K562 (cell line): ENCODE results near the gene USP13. TPM values are rescaled to one million over a fixed set of nuclear protein-coding genes. Genes with fewer than 3 reads are reported as not detected.

Source experiments
- ATAC-seq: fragments of 200-7000 bp; cut with Tn5 transposase; 3 replicates; pipeline ENCODE4 v1.9.1; 2020; ENCODE audit warnings: moderate library complexity
- BruUV-seq: library from RNA; stranded (reverse); fragments of 400-500 nt; replicated peaks from 2 replicates; lab custom pipeline; 2021; lab: Mats Ljungman, UMichigan
- CTCF ChIA-PET: fragments of 300-600 bp; formaldehyde crosslinking; extraction: SDS; loops from one replicate; lab custom pipeline; 2021; ENCODE audit warnings: low intra/inter-chr PET ratio; lab: Yijun Ruan, JAX
- POLR2A ChIA-PET: fragments of 300-600, 350-650 bp; sonication (Branson Sonifier 250); formaldehyde crosslinking; extraction: SDS; loops from one replicate; lab custom pipeline; 2021; ENCODE audit warnings: antibody characterized with exemption, inconsistent platforms; lab: Yijun Ruan, JAX
- DNase-seq, 4 experiments: peaks; one replicate each; pipeline versions ENCODE4 v3.0.0 to v3.0.0-alpha.2; 2011 to 2018; ENCODE audit warnings: low spot score in 3 of 4, mixed read lengths in 3 of 4; ENCODE audit errors: extremely low read depth in 1 of 4
- FAIRE-seq: peaks from 2 replicates; lab custom pipeline; 2011; peaks lifted over from hg19 to GRCh38; lab: Jason Lieb, UNC
- H2AFZ ChIP-seq: 2 replicates; pipeline ENCODE4 v1.6.0; 2011; ENCODE audit warnings: low read depth, low read length, control low read depth, inconsistent platforms
- H3K27ac ChIP-seq: fragments of 200-600 bp; 3 replicates; pipeline ENCODE4 v1.8.0; 2011; ENCODE audit warnings: low read depth, mild to moderate bottlenecking, control low read depth, inconsistent platforms, low read length, moderate library complexity, mixed read lengths; ENCODE audit errors: extremely low read depth
- H3K27me3 ChIP-seq, 2 experiments: fragments of 300-600 bp in 1 of 2; 2 replicates in 1 of 2; 3 replicates in 1 of 2; pipeline versions ENCODE4 v1.6.0 to v1.8.0; 2011; ENCODE audit warnings: inconsistent platforms in 2 of 2, low read length in 2 of 2, mild to moderate bottlenecking in 1 of 2, mixed read lengths in 1 of 2, moderate library complexity in 1 of 2; ENCODE audit not compliant: control insufficient read depth in 2 of 2, insufficient read depth in 2 of 2
- H3K36me3 ChIP-seq: fragments of 300-600 bp; 3 replicates; pipeline ENCODE4 v1.8.0; 2011; ENCODE audit warnings: mild to moderate bottlenecking, low read length, inconsistent platforms; ENCODE audit not compliant: control insufficient read depth, insufficient read depth
- H3K4me1 ChIP-seq, 2 experiments: fragments of 200-600 bp in 1 of 2; replicated peaks in 1 of 2; 2 replicates in 1 of 2; 3 replicates in 1 of 2; pipeline versions ENCODE4 v1.5.1 to v1.8.0; 2011; ENCODE audit warnings: inconsistent platforms in 2 of 2, low read length in 2 of 2, mild to moderate bottlenecking in 1 of 2, mixed read lengths in 1 of 2, moderate library complexity in 1 of 2; ENCODE audit not compliant: control insufficient read depth in 2 of 2, insufficient read depth in 2 of 2
- H3K4me2 ChIP-seq: 2 replicates; pipeline ENCODE4 v1.6.1; 2011; ENCODE audit warnings: low read length, control low read depth, inconsistent platforms, mixed read lengths; ENCODE audit not compliant: insufficient read depth
- H3K4me3 ChIP-seq: fragments of 200-600 bp; sonication (generic), shearing (Covaris generic); 2 replicates; pipeline ENCODE4 v1.5.1; 2016; ENCODE audit warnings: control low read depth, inconsistent platforms
- H3K79me2 ChIP-seq: fragments of 200-600 bp; 3 replicates; pipeline ENCODE4 v1.8.0; 2011; ENCODE audit warnings: low read length, inconsistent platforms; ENCODE audit not compliant: control insufficient read depth, insufficient read depth
- H3K9ac ChIP-seq, 2 experiments: 2 replicates each; pipeline versions ENCODE4 v1.6.0 to v1.6.1; 2011; ENCODE audit warnings: low read depth in 2 of 2, low read length in 2 of 2, control low read depth in 1 of 2, inconsistent platforms in 1 of 2, mild to moderate bottlenecking in 1 of 2, mixed read lengths in 1 of 2; ENCODE audit not compliant: insufficient read depth in 1 of 2
- H3K9me1 ChIP-seq: one replicate; pipeline ENCODE4 v1.6.0; 2011; ENCODE audit warnings: inconsistent platforms, mild to moderate bottlenecking, low read length, moderate library complexity; ENCODE audit not compliant: control insufficient read depth, insufficient read depth
- H3K9me3 ChIP-seq: replicated peaks from 2 replicates; pipeline ENCODE4 v1.5.1; 2011; ENCODE audit warnings: low read depth, low read length, inconsistent platforms; ENCODE audit not compliant: control insufficient read depth, insufficient read depth
- H4K20me1 ChIP-seq: replicated peaks from 2 replicates; pipeline ENCODE4 v1.6.1; 2011; ENCODE audit warnings: low read length, inconsistent platforms, mixed read lengths; ENCODE audit not compliant: control insufficient read depth, insufficient read depth
- ATF3 ChIP-seq, 2 experiments: fragments of 450-650 bp in 1 of 2; sonication (generic) in 1 of 2; formaldehyde crosslinking in 1 of 2; IDR thresholded peaks in 1 of 2; conservative IDR thresholded peaks in 1 of 2; 2 replicates each; pipeline versions ENCODE4 v1.6.1 to v1.8.1; 2016 to 2023; ENCODE audit warnings: mild to moderate bottlenecking in 2 of 2, moderate library complexity in 2 of 2, inconsistent platforms in 1 of 2, missing genetic modification reagents in 1 of 2
- CEBPG ChIP-seq, 3 experiments: fragments of 200-800 bp in 1 of 3; sonication (Bioruptor generic) in 1 of 3; sonication (generic) in 1 of 3; formaldehyde crosslinking in 1 of 3; IDR thresholded peaks in 2 of 3; conservative IDR thresholded peaks in 1 of 3; 2 replicates each; pipeline versions ENCODE4 v1.6.1 to v1.8.0; 2016 to 2022; ENCODE audit warnings: missing compliant biosample characterization in 2 of 3, missing genetic modification characterization in 2 of 3, mild to moderate bottlenecking in 1 of 3, missing genetic modification reagents in 1 of 3
- FOSL1 ChIP-seq: fragments of 200-800 bp; sonication (Bioruptor generic); conservative IDR thresholded peaks from 2 replicates; pipeline ENCODE4 v1.6.1; 2016; ENCODE audit warnings: missing genetic modification characterization, missing compliant biosample characterization
- GTF2A2 ChIP-seq: IDR thresholded peaks from 2 replicates; pipeline ENCODE4 v1.6.1; 2016; ENCODE audit warnings: mild to moderate bottlenecking, missing genetic modification characterization, missing compliant biosample characterization
- JUN ChIP-seq, 2 experiments: sonication (generic) in 1 of 2; formaldehyde crosslinking in 1 of 2; IDR thresholded peaks; 2 replicates each; pipeline versions ENCODE4 v1.6.1 to v1.8.0; 2012 to 2022; ENCODE audit warnings: borderline replicate concordance in 2 of 2, mild to moderate bottlenecking in 2 of 2, improper control_type of control experiment in 1 of 2, low read depth in 1 of 2, low read length in 1 of 2, missing genetic modification reagents in 1 of 2
- JUND ChIP-seq, 2 experiments: IDR thresholded peaks; 2 replicates in 1 of 2; 3 replicates in 1 of 2; pipeline ENCODE4 v1.6.1; 2011; ENCODE audit warnings: borderline replicate concordance in 2 of 2, low read depth in 2 of 2, low read length in 2 of 2, improper control_type of control experiment in 1 of 2, missing biosample characterization in 1 of 2, missing genetic modification characterization in 1 of 2, missing genetic modification reagents in 1 of 2
- ZEB2 ChIP-seq: fragments of 450-650 bp; IDR thresholded peaks from 2 replicates; pipeline ENCODE4 v1.6.1; 2016
- ZNF589 ChIP-seq: fragments of 200-800 bp; sonication (Bioruptor generic); IDR thresholded peaks from 2 replicates; pipeline ENCODE4 v1.6.1; 2016; ENCODE audit warnings: low read depth, missing genetic modification characterization, missing compliant biosample characterization
- WGBS: fragments of 100-300 bp; shearing (Covaris generic); methylation state at CpG from one replicate; pipeline ENCODE4 v1.1.6; 2016; ENCODE audit warnings: low coverage, mixed read lengths; ENCODE audit not compliant: insufficient coverage; ENCODE audit errors: missing lambda C conversion rate; 5-methylcytosine and 5-hydroxymethylcytosine counted together
- in situ Hi-C: fragments of 300-500 bp; cut with MboI; formaldehyde crosslinking; loops from 4 replicates; pipeline ENCODE4 v1.15.0; 2018; ENCODE audit warnings: inconsistent platforms, mixed read lengths
- intact Hi-C: fragments of 100-400 bp; cut with micrococcal nuclease; formaldehyde crosslinking; loops from 2 replicates; pipeline ENCODE4 v1.14.2; 2022
- polyA plus RNA-seq, 8 experiments: library from polyadenylated mRNA; depleted of rRNA in 4 of 8; stranded (reverse) in 5 of 8; unstranded in 3 of 8; fragments of >200 nt; fragmentation: Nextera tagmentation in 2 of 8; fragmentation: Illumina TruSeq in 1 of 8; extraction: Ambion mirVana in 2 of 8; extraction: Trizol in 1 of 8; gene quantifications; 2 replicates each; pipeline versions ENCODE4 v1.2.1 to v1.2.3, GENCODE V29; 2011 to 2014; ENCODE audit warnings: inconsistent platforms in 1 of 8, missing spikeins in 1 of 8
- total RNA-seq, 7 experiments: library from RNA; depleted of rRNA in 6 of 7; stranded (reverse); fragments of >200 nt in 6 of 7; fragmentation: Illumina TruSeq in 2 of 7; extraction: Trizol in 2 of 7; gene quantifications; 2 replicates each; pipeline versions ENCODE4 v1.2.1 to v1.2.3, GENCODE V29; 2011 to 2021; ENCODE audit warnings: low replicate concordance in 1 of 7

Gene USP13
- total and polyA plus RNA-seq, 9 of the 15 experiments (the other 6 are each of a cell fraction or from before 2014, with no cell fraction given), result 0.11 to 2.3 (median 0.51) TPM

DNA sequence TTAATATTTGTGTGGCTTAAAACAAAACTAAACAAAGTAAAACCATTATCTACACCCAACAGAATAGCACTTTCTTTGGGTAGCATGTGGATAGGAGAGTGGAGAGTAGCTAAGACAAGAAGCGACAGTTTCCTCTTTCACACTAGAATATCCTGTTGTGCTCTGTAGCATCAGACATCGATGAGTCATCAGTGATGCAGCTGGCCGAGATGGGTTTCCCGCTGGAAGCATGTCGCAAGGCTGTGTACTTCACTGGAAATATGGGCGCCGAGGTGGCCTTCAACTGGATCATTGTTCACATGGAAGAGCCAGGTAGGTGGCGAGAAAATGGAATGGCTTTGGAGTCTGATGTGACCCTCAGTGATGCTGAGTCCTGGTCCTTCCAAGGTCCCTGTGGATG, 108.1 kb downstream of the USP13 start:
- no peaks in the 10 kb centered on the region for H3K79me2 ChIP-seq
- H3K27me3 ChIP-seq, result no peaks in the 10 kb centered on the region; a peak in 1 of 5 replicates
- no peak overlapping the region for H3K27ac ChIP-seq
- ChIA-PET CTCF (no interaction called here), POLR2A (no interaction called here)
- no peaks in the 10 kb centered on the region for H3K9me1 ChIP-seq
- DNase-seq (peak in 1 of 4 experiments; percentile 25), ATAC-seq (peak; percentile 46; the same call in 1 of the 3 replicates), FAIRE-seq (peak; percentile 6)
- TF ChIP-seq ZEB2 (no peak), GTF2A2 (tag) (no peak), JUN (IDR thresholded peaks at IDR 0.05; ENCODE audit: borderline replicate concordance, low read depth, low read length) (peak; percentile 63; the same call in 1 of the 2 replicates), JUN (CRISPR knock-in tag; IDR thresholded peaks at IDR 0.05; ENCODE audit: borderline replicate concordance) (no peak), ZNF589 (no peak), FOSL1 (tag) (peak; percentile 71), JUND (IDR thresholded peaks at IDR 0.05; ENCODE audit: borderline replicate concordance, low read depth, low read length) (peak; percentile 81; the same call in 1 of the 2 replicates), JUND (tag; IDR thresholded peaks at IDR 0.05; ENCODE audit: borderline replicate concordance, low read depth, low read length) (peak; percentile 83; the same call in 2 of the 3 replicates), CEBPG (CRISPR knock-in tag; IDR thresholded peaks at IDR 0.05) (0 out of 2 replicates have a peak, but pooled peaks have one; percentile 17), CEBPG (tag; conservative IDR thresholded peaks at IDR 0.05 in 1 of 2, IDR thresholded peaks at IDR 0.05 in 1 of 2) (peak in 1 of 2 experiments; percentile 32; a peak in 1 of 4 replicates), ATF3 (IDR thresholded peaks at IDR 0.05) (peak; percentile 87), ATF3 (CRISPR knock-in tag; conservative IDR thresholded peaks at IDR 0.05) (no peak)
- 7% methylated on average over 8 of the region's 8 CpGs for WGBS
- in situ Hi-C loops, result no loop called here
- H3K9ac ChIP-seq, result no peak overlapping the region
- no peaks in the 10 kb centered on the region for H4K20me1 ChIP-seq
- H2AFZ ChIP-seq, result no peak overlapping the region
- no peaks in the 10 kb centered on the region for H3K9me3 ChIP-seq
- no TSS peak for BruUV-seq
- H3K4me2 ChIP-seq, result no peak overlapping the region
- intact Hi-C loops, result no loop called here
- no peaks in the 10 kb centered on the region for H3K36me3 ChIP-seq
- no peaks in the 10 kb centered on the region for H3K4me1 ChIP-seq
- no peak overlapping the region for H3K4me3 ChIP-seq
